HepG2 (cell line): ENCODE measurements around the gene NECTIN2. TPM values are rescaled to one million over a fixed set of nuclear protein-coding genes. Genes with fewer than 3 reads are reported as not detected.

Source experiments
- FOXP1 ChIP-seq, 2 experiments: fragments of 450-650 bp in 1 of 2; IDR thresholded peaks; 2 replicates each; pipeline ENCODE4 v1.6.1; 2017 to 2018; ENCODE audit warnings: antibody characterized with exemption in 1 of 2
- HNF1B ChIP-seq: sonication (generic); formaldehyde crosslinking; IDR thresholded peaks from 2 replicates; pipeline ENCODE4 v1.5.1; 2020; ENCODE audit warnings: mild to moderate bottlenecking, moderate library complexity, missing genetic modification reagents
- IRF1 ChIP-seq: sonication (generic); formaldehyde crosslinking; IDR thresholded peaks from 2 replicates; pipeline ENCODE4 v1.4.0; 2020; ENCODE audit warnings: low read depth, mild to moderate bottlenecking, missing genetic modification reagents
- SKI ChIP-seq: fragments of 450-650 bp; IDR thresholded peaks from one replicate; pipeline ENCODE4 v1.6.1; 2018; ENCODE audit warnings: mild to moderate bottlenecking; ENCODE audit not compliant: partially characterized antibody
- SNAPC4 ChIP-seq: sonication (generic); formaldehyde crosslinking; IDR thresholded peaks from 2 replicates; pipeline ENCODE4 v1.4.0; 2020; ENCODE audit warnings: mild to moderate bottlenecking, missing genetic modification reagents
- SP5 ChIP-seq: IDR thresholded peaks from 2 replicates; pipeline ENCODE4 v1.6.1; 2016; ENCODE audit warnings: low read depth, borderline replicate concordance
- TMF1 ChIP-seq: sonication (generic); formaldehyde crosslinking; IDR thresholded peaks from 2 replicates; pipeline ENCODE4 v1.8.1; 2022; ENCODE audit warnings: low read depth, missing genetic modification reagents
- ZNF331 ChIP-seq: sonication (generic); formaldehyde crosslinking; IDR thresholded peaks from 2 replicates; pipeline ENCODE4 v1.4.0; 2020; ENCODE audit warnings: missing genetic modification reagents
- ZSCAN20 ChIP-seq: sonication (generic); formaldehyde crosslinking; IDR thresholded peaks from 2 replicates; pipeline ENCODE4 v1.4.0; 2020; ENCODE audit warnings: missing genetic modification reagents, mild to moderate bottlenecking, borderline replicate concordance
- ZXDC ChIP-seq: sonication (generic); formaldehyde crosslinking; IDR thresholded peaks from 2 replicates; pipeline ENCODE4 v1.5.0; 2020; ENCODE audit warnings: mild to moderate bottlenecking, missing genetic modification reagents
- polyA plus RNA-seq, 8 experiments: library from polyadenylated mRNA; depleted of rRNA in 3 of 8; stranded (reverse) in 7 of 8; unstranded in 1 of 8; fragments of >200 nt; fragmentation: Illumina TruSeq in 4 of 8; extraction: Trizol in 4 of 8; gene quantifications; 2 replicates each; pipeline versions ENCODE4 v1.2.1 to v1.2.3, GENCODE V29; 2011 to 2016; ENCODE audit warnings: low read depth in 4 of 8, missing spikeins in 1 of 8, mixed read lengths in 1 of 8; ENCODE audit not compliant: insufficient read depth in 1 of 8
- total RNA-seq, 5 experiments: library from RNA; depleted of rRNA; stranded (reverse); fragments of >200 nt; fragmentation: Illumina TruSeq; extraction: Trizol; gene quantifications; 2 replicates each; pipeline ENCODE4 v1.2.3, GENCODE V29; 2016; ENCODE audit warnings: low read depth in 1 of 5
- TF ChIP-seq, protein P1 (sequence below): sonication (generic); formaldehyde crosslinking; IDR thresholded peaks from 2 replicates; pipeline ENCODE4 v1.4.0; 2020; ENCODE audit warnings: missing genetic modification reagents, mild to moderate bottlenecking, borderline replicate concordance

The NECTIN2 gene
- total and polyA plus RNA-seq, 2 of the 13 experiments (the other 11 are each of a cell fraction or from before 2014, with no cell fraction given): 75.4 to 114 TPM

DNA sequence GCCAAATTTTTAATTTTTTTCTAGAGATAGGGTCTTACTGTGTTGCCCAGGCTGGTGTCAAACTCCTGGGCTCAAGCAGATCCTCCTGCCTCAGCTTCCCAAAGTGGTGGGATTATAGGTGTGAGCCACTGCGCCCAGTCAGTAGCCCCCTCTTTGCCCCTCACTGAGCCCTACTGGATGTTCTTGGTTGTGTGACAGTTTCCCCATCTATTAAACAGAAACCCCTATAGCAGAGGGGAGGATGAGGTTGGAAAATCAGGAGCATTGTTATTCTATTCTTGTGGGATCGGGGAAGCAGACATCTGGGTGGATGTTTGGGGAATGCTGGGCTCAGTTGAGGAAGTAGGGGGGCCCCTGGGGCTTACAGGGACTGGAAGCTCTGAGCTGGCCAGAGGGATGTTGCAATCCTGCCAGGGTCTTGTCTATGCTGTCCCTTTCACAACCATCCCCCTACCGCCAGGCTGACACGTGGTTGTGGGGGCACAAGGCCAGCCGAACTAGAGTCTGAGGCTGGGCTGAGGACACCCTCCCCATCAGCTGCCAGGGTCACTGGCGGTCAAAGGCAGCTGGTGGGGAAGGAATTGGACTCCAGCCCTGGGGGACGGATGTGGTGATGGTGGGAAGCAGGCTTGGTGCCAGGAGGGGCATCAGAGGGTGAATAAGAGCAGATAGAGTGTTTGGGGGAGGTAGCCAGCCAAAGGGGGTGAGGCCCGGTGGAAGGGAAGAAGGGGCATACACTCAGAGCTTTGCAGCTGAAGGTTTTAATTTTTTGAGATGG is 79.2 kb downstream of the NECTIN2 start (continued):
- TF ChIP-seq, protein P1, sequence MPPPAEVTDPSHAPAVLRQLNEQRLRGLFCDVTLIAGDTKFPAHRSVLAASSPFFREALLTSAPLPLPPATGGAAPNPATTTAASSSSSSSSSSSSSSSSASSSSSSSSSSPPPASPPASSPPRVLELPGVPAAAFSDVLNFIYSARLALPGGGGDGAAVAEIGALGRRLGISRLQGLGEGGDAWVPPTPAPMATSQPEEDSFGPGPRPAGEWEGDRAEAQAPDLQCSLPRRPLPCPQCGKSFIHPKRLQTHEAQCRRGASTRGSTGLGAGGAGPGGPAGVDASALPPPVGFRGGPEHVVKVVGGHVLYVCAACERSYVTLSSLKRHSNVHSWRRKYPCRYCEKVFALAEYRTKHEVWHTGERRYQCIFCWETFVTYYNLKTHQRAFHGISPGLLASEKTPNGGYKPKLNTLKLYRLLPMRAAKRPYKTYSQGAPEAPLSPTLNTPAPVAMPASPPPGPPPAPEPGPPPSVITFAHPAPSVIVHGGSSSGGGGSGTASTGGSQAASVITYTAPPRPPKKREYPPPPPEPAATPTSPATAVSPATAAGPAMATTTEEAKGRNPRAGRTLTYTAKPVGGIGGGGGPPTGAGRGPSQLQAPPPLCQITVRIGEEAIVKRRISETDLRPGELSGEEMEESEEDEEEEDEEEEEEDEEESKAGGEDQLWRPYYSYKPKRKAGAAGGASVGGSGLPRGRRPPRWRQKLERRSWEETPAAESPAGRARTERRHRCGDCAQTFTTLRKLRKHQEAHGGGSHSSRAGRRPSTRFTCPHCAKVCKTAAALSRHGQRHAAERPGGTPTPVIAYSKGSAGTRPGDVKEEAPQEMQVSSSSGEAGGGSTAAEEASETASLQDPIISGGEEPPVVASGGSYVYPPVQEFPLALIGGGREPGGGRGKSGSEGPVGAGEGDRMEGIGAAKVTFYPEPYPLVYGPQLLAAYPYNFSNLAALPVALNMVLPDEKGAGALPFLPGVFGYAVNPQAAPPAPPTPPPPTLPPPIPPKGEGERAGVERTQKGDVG (CRISPR knock-in tag): peak; percentile 97; the same call in 1 of the 2 replicates
- TF ChIP-seq HNF1B (CRISPR knock-in tag): peak; percentile 93
- no peak for TF ChIP-seq FOXP1 (IDR thresholded peaks at IDR 0.05)
- peak; percentile 94 for TF ChIP-seq FOXP1 (CRISPR knock-in tag; IDR thresholded peaks at IDR 0.05)
- peak; percentile 77; the same call in 1 of the 2 replicates for TF ChIP-seq IRF1 (CRISPR knock-in tag)
- peak; percentile 87 for TF ChIP-seq SP5 (CRISPR knock-in tag)
- TF ChIP-seq ZSCAN20: no peak
- TF ChIP-seq SKI: peak; percentile 99
- TF ChIP-seq ZNF331: peak; percentile 97
- TF ChIP-seq SNAPC4 (CRISPR knock-in tag): peak; percentile 51
- peak; percentile 57; the same call in 1 of the 2 replicates for TF ChIP-seq TMF1 (CRISPR knock-in tag)
- peak; percentile 86; the same call in 1 of the 2 replicates for TF ChIP-seq ZXDC (CRISPR knock-in tag)
